B cell (primary cell): ENCODE results near the gene AICDA.

ENCODE experiments used
- CTCF ChIP-seq: fragments of 200-600 bp; IDR thresholded peaks from one replicate; pipeline ENCODE4 v1.8.0; 2022; ENCODE audit warnings: antibody characterized with exemption, mild to moderate bottlenecking
- EZH2 ChIP-seq: IDR thresholded peaks from 2 replicates; pipeline ENCODE4 v1.6.1; 2012; ENCODE audit warnings: borderline replicate concordance, low read depth, mild to moderate bottlenecking, moderate library complexity, low read length; ENCODE audit not compliant: insufficient read depth, poor library complexity, severe bottlenecking

GRCh38 chr12:8647968-8648367 is 35.3 kb upstream of the AICDA start:
- no peak for TF ChIP-seq CTCF
- TF ChIP-seq EZH2: no peak
